NCI-H1105 treated with DMSO at 0.1 percent for 48 hours (cell line): Measurements from ENCODE around the gene EPHA8.

Experiments used
- DNase-seq: peaks from one replicate; lab custom pipeline; 2025; lab: John Stamatoyannopoulos, UW

Gene EPHA8

GRCh38 chr1:22592919-22593790, 29.9 kb downstream of the EPHA8 start:
- DNase-seq: no peak

GRCh38 chr1:22594396-22594795, 31.1 kb downstream of the EPHA8 start:
- no peak for DNase-seq

GRCh38 chr1:22595108-22595507, 31.8 kb downstream of the EPHA8 start:
- DNase-seq: no peak

GRCh38 chr1:22597301-22597965, 34.1 kb downstream of the EPHA8 start:
- no peak for DNase-seq

GRCh38 chr1:22597996-22598395, 34.7 kb downstream of the EPHA8 start:
- DNase-seq: no peak

GRCh38 chr1:22598736-22599135, 35.4 kb downstream of the EPHA8 start:
- no peak for DNase-seq

GRCh38 chr1:22600071-22600816, 37.0 kb downstream of the EPHA8 start:
- no peak for DNase-seq

GRCh38 chr1:22600817-22601605, 37.7 kb downstream of the EPHA8 start:
- no peak for DNase-seq

GRCh38 chr1:22601610-22602009, 38.3 kb downstream of the EPHA8 start:
- DNase-seq: no peak

GRCh38 chr1:22602060-22602740, 38.9 kb downstream of the EPHA8 start:
- no peak for DNase-seq

- DNase-seq: no peak
These were observed 42.9 kb downstream of the EPHA8 start for GRCh38 chr1:22606161-22606560.

GRCh38 chr1:22607154-22607553, 43.9 kb downstream of the EPHA8 start:
- DNase-seq: no peak

GRCh38 chr1:22608361-22608760, 45.1 kb downstream of the EPHA8 start:
- DNase-seq: no peak

- no peak for DNase-seq
These were observed 46.0 kb downstream of the EPHA8 start for GRCh38 chr1:22609291-22609690.

GRCh38 chr1:22611530-22611947, 48.2 kb downstream of the EPHA8 start:
- no peak for DNase-seq

GRCh38 chr1:22612671-22613571, 49.6 kb downstream of the EPHA8 start:
- no peak for DNase-seq

GRCh38 chr1:22613572-22613918, 50.3 kb downstream of the EPHA8 start:
- no peak for DNase-seq

- DNase-seq: no peak
These were observed 50.7 kb downstream of the EPHA8 start for GRCh38 chr1:22613951-22614350.

- no peak for DNase-seq
These were observed 52.6 kb downstream of the EPHA8 start for GRCh38 chr1:22615886-22616285.

GRCh38 chr1:22616571-22616970, 53.3 kb downstream of the EPHA8 start:
- DNase-seq: no peak
